Tibial nerve (tissue), 4 donors: Measurements from ENCODE around the gene LGALS12.

Experiments
- CTCF ChIP-seq, 5 experiments: fragments of 200-600 bp in 3 of 5; fragments of 450-650 bp in 2 of 5; sonication (generic) in 3 of 5; IDR thresholded peaks; one replicate each; pipeline ENCODE4 v1.5.1; 2016 to 2019; ENCODE audit warnings: antibody characterized with exemption in 5 of 5, mild to moderate bottlenecking in 3 of 5, moderate library complexity in 2 of 5
- EP300 ChIP-seq, 2 donors: sonication (generic); formaldehyde crosslinking; IDR thresholded peaks; one replicate each; pipeline ENCODE4 v1.6.1; 2017; ENCODE audit warnings: antibody characterized with exemption in 2 of 2, mild to moderate bottlenecking in 1 of 2
- POLR2A ChIP-seq, 2 donors: fragments of 450-650 bp; IDR thresholded peaks; one replicate each; pipeline ENCODE4 v1.6.1; 2017; ENCODE audit warnings: antibody characterized with exemption in 2 of 2, mild to moderate bottlenecking in 2 of 2, moderate library complexity in 2 of 2

GRCh38 chr11:63558459-63559157 is 52.7 kb downstream of the LGALS12 start:
- TF ChIP-seq EP300 (IDR thresholded peaks at IDR 0.05), result no peak
- TF ChIP-seq CTCF (IDR thresholded peaks at IDR 0.05), result no peak
- no peak for TF ChIP-seq POLR2A (IDR thresholded peaks at IDR 0.05)
